ENCODE measurements around the gene EP300. TPM values are rescaled to one million over a fixed set of nuclear protein-coding genes. Genes with fewer than 3 reads are reported as not detected.

The EP300 gene
- total RNA-seq, 1 donor from 2014 or later, result 30.0 TPM

DNA sequence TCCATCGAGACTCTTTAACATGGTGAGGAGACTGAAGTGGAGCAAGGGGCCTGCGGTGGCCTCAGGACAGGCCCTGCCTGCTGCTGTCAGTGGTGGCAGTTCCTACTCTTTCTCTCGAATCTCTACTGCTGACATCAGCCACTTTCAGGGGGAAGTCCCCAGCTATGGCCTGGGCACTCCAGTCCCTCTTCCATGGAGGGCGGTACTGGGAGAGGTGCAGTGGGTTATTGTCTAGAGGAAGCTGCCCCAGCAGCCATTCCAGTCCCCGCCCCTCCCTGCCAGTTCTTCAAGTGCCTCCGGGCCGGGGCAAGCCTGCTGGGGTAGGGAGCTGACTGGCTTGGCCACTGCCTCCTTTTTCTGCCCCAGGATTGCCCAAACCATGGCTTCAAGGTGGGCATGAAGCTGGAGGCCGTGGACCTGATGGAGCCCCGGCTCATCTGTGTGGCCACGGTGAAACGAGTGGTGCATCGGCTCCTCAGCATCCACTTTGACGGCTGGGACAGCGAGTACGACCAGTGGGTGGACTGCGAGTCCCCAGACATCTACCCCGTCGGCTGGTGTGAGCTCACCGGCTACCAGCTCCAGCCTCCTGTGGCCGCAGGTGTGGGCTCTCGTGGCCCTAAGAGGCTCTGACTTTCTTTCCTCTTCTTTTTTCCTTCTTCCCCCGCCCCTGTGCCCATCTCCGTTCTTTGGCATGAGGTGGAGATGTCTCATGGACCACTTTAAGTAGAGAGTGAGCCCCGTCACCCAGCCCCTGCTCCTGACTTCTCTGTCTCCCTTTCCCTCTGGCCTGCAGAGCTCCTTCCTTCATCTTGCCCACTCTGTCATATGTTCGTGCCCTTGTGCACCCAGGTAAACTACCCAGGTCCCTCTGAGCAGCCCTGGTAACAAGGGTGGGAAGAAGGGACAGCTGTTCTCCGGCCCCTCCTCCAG lies 134.6 kb downstream of the EP300 start:
- DNase-seq (ENCODE audit: low read depth), result no peak
- TF ChIP-seq, protein P1, sequence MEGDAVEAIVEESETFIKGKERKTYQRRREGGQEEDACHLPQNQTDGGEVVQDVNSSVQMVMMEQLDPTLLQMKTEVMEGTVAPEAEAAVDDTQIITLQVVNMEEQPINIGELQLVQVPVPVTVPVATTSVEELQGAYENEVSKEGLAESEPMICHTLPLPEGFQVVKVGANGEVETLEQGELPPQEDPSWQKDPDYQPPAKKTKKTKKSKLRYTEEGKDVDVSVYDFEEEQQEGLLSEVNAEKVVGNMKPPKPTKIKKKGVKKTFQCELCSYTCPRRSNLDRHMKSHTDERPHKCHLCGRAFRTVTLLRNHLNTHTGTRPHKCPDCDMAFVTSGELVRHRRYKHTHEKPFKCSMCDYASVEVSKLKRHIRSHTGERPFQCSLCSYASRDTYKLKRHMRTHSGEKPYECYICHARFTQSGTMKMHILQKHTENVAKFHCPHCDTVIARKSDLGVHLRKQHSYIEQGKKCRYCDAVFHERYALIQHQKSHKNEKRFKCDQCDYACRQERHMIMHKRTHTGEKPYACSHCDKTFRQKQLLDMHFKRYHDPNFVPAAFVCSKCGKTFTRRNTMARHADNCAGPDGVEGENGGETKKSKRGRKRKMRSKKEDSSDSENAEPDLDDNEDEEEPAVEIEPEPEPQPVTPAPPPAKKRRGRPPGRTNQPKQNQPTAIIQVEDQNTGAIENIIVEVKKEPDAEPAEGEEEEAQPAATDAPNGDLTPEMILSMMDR (conservative IDR thresholded peaks at IDR 0.05; ENCODE audit: low read depth, low read length), result no peak
- no peak overlapping the region for H3K4me3 ChIP-seq (ENCODE audit: low read depth, low read length)

DNA sequence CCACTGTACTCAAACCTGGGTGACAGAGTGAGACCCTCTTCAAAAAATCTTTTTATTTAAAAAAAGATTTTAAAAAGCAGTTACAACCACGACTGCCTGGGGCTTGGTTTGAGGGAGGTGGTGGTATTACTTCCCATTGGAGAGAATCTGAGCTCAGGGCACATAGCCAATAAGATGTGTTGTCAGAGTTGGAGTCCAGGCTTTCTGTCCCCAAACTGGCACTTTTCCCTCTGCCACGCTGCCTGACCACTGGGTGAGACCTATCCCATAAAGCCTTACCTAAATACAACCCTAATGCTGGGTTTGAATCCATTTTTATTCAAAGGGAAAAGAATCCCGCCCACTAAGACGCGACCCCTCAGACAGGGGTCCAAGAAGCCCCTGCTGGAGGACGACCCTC lies 136.8 kb downstream of the EP300 start:
- TF ChIP-seq, protein P1 (conservative IDR thresholded peaks at IDR 0.05; ENCODE audit: low read depth, low read length), result no peak

More for the DNA sequence above, 136.8 kb downstream of the EP300 start:
- no peak for DNase-seq (ENCODE audit: low read depth)
- H3K4me3 ChIP-seq (ENCODE audit: low read depth, low read length), result no peak overlapping the region

Other genes with a start within 250 kb of the EP300 start
- 126 and 159 TPM in 2 replicates for gene ST13, start 236.0 kb upstream of the EP300 start, total RNA-seq
- 7.1 and 9.1 TPM in 2 replicates for gene XPNPEP3, start 235.4 kb upstream of the EP300 start, total RNA-seq
- gene DNAJB7, start 230.5 kb upstream of the EP300 start, total RNA-seq, result not detected in 2 replicates
- gene RBX1, start 141.2 kb upstream of the EP300 start, total RNA-seq, result 88.5 and 109 TPM in 2 replicates
- gene L3MBTL2, start 112.7 kb downstream of the EP300 start, total RNA-seq, result 16.1 and 21.5 TPM in 2 replicates
- 0.87 and 1.3 TPM in 2 replicates for gene CHADL, start 148.3 kb downstream of the EP300 start, total RNA-seq
- gene RANGAP1, start 193.6 kb downstream of the EP300 start, total RNA-seq, result 251 and 275 TPM in 2 replicates
- gene ZC3H7B, start 208.9 kb downstream of the EP300 start, total RNA-seq, result 55.6 and 75.5 TPM in 2 replicates